ENCODE results near the gene SLITRK6. TPM values are rescaled to one million over a fixed set of nuclear protein-coding genes. Genes with fewer than 3 reads are reported as not detected.

Gene SLITRK6, protein sequence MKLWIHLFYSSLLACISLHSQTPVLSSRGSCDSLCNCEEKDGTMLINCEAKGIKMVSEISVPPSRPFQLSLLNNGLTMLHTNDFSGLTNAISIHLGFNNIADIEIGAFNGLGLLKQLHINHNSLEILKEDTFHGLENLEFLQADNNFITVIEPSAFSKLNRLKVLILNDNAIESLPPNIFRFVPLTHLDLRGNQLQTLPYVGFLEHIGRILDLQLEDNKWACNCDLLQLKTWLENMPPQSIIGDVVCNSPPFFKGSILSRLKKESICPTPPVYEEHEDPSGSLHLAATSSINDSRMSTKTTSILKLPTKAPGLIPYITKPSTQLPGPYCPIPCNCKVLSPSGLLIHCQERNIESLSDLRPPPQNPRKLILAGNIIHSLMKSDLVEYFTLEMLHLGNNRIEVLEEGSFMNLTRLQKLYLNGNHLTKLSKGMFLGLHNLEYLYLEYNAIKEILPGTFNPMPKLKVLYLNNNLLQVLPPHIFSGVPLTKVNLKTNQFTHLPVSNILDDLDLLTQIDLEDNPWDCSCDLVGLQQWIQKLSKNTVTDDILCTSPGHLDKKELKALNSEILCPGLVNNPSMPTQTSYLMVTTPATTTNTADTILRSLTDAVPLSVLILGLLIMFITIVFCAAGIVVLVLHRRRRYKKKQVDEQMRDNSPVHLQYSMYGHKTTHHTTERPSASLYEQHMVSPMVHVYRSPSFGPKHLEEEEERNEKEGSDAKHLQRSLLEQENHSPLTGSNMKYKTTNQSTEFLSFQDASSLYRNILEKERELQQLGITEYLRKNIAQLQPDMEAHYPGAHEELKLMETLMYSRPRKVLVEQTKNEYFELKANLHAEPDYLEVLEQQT
- not detected in 2 replicates for total RNA-seq

DNA sequence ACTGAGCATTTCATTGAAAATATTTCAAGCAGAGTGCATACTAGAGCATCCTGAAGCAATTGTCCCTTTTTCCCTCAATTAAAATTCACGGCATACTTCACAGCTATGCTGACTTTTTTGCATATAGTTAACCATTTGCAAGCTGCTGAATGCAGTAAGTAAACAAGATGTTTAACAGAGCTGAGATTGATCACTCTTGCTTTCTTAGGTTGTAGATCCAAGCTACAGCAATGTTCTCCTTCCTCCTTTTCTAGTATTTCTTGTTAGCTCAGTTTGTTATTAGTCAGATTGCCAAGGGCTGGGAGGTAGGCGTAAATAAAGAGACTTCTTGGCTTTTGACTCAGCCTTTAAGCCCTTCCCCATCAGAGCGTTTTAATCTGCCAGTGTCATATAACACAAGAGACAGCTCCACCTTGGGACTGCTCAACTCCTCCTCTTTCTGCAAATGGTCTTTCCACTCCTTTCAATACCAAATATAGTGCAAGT lies at the start of gene SLITRK6:
TSS of gene SLITRK6 (minus strand) at position 323 of the 486 bp plus-strand sequence. CDS start 2,911 bp downstream, outside the sequence.

All from dermis lymphatic vessel endothelial cell (primary cell).